Adrenal gland (tissue), 5 donors: Measurements from ENCODE around the gene HOXB1.

Experiments
- POLR2A ChIP-seq, 2 donors: fragments of 450-650 bp; IDR thresholded peaks; one replicate each; pipeline ENCODE4 v1.6.1; 2017; ENCODE audit warnings: antibody characterized with exemption in 2 of 2, mild to moderate bottlenecking in 2 of 2, moderate library complexity in 1 of 2
- TF ChIP-seq, protein P1 (sequence below), 6 experiments: fragments of 450-650 bp in 4 of 6; fragments of 200-600 bp in 2 of 6; sonication (generic) in 1 of 6; IDR thresholded peaks; 1 replicate in 5 of 6; 2 replicates in 1 of 6; pipeline versions ENCODE4 v1.5.1 to v1.8.0; 2016 to 2021; ENCODE audit warnings: antibody characterized with exemption in 6 of 6, mild to moderate bottlenecking in 2 of 6, moderate library complexity in 1 of 6
- donor health status: DM: no; HTN: no; CAD: no.

DNA sequence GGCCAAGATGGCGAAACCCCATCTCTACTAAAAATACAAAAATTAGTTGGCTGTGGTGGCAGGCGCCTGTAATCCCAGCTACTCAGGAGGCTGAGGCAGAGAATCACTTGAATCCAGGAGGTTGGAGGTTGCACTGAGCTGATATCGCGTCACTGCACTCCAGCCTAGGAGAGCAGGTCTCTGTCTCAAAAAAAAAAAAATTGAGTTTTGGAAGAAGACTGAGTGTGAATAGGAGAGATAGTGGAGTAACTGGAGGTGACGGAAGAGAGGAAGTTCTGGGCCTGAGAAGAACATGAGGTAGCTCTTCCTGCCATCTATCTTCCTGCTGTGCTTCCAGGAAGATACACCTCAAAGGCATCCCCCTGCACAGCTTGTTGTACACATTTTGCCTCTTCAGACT, 11.4 kb downstream of the HOXB1 start:
- TF ChIP-seq, protein P1, sequence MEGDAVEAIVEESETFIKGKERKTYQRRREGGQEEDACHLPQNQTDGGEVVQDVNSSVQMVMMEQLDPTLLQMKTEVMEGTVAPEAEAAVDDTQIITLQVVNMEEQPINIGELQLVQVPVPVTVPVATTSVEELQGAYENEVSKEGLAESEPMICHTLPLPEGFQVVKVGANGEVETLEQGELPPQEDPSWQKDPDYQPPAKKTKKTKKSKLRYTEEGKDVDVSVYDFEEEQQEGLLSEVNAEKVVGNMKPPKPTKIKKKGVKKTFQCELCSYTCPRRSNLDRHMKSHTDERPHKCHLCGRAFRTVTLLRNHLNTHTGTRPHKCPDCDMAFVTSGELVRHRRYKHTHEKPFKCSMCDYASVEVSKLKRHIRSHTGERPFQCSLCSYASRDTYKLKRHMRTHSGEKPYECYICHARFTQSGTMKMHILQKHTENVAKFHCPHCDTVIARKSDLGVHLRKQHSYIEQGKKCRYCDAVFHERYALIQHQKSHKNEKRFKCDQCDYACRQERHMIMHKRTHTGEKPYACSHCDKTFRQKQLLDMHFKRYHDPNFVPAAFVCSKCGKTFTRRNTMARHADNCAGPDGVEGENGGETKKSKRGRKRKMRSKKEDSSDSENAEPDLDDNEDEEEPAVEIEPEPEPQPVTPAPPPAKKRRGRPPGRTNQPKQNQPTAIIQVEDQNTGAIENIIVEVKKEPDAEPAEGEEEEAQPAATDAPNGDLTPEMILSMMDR (IDR thresholded peaks at IDR 0.05): no peak
- TF ChIP-seq POLR2A (IDR thresholded peaks at IDR 0.05): no peak
